Bone marrow (tissue), 2 donors: Measurements from ENCODE around the gene JAKMIP1.

Source experiments
- DNase-seq, 2 donors: peaks; one replicate each; lab custom pipeline; 2025; lab: John Stamatoyannopoulos, UW

Gene JAKMIP1

GRCh38 chr4:6201580-6202091 is 1.3 kb upstream of the JAKMIP1 start:
- DNase-seq, result no peak

GRCh38 chr4:6200922-6201362 is 593 bp upstream of the JAKMIP1 start:
- DNase-seq, result no peak

GRCh38 chr4:6199422-6199921 is 877 bp downstream of the JAKMIP1 start:
- no peak for DNase-seq

GRCh38 chr4:6198768-6199421 is 1.5 kb downstream of the JAKMIP1 start:
- DNase-seq, result no peak

- no peak for DNase-seq
Measured at GRCh38 chr4:6198278-6198677, 2.1 kb downstream of the JAKMIP1 start.

GRCh38 chr4:6197433-6198174 is 2.7 kb downstream of the JAKMIP1 start:
- no peak for DNase-seq

- DNase-seq, result no peak
Measured at GRCh38 chr4:6196871-6197270, 3.5 kb downstream of the JAKMIP1 start.

- no peak for DNase-seq
Measured at GRCh38 chr4:6196324-6196723, 4.0 kb downstream of the JAKMIP1 start.

- no peak for DNase-seq
Measured at GRCh38 chr4:6195602-6196319, 4.6 kb downstream of the JAKMIP1 start.

GRCh38 chr4:6194458-6195195 is 5.7 kb downstream of the JAKMIP1 start:
- no peak for DNase-seq

GRCh38 chr4:6193399-6193798 is 7.0 kb downstream of the JAKMIP1 start:
- no peak for DNase-seq

- DNase-seq, result no peak
Measured at GRCh38 chr4:6192245-6192644, 8.1 kb downstream of the JAKMIP1 start.

GRCh38 chr4:6191448-6192130 is 8.8 kb downstream of the JAKMIP1 start:
- DNase-seq, result no peak

GRCh38 chr4:6190486-6190885 is 9.9 kb downstream of the JAKMIP1 start:
- DNase-seq, result no peak

GRCh38 chr4:6189511-6189910 is 10.8 kb downstream of the JAKMIP1 start:
- no peak for DNase-seq

GRCh38 chr4:6188687-6189305 is 11.6 kb downstream of the JAKMIP1 start:
- DNase-seq, result no peak

- DNase-seq, result no peak
Measured at GRCh38 chr4:6184169-6184568, 16.2 kb downstream of the JAKMIP1 start.

GRCh38 chr4:6183740-6184139 is 16.6 kb downstream of the JAKMIP1 start:
- DNase-seq, result no peak

- DNase-seq, result no peak
Measured at GRCh38 chr4:6182376-6183280, 17.7 kb downstream of the JAKMIP1 start.
